H1 (cell line): Measurements from ENCODE around the gene DHFR2.

ENCODE experiments used
- POLR2A ChIP-seq, 2 experiments: IDR thresholded peaks; 1 replicate in 1 of 2; 2 replicates in 1 of 2; pipeline ENCODE4 v1.6.1; 2011; ENCODE audit warnings: low read depth in 2 of 2, low read length in 2 of 2, mild to moderate bottlenecking in 2 of 2; ENCODE audit errors: control extremely low read depth in 1 of 2
- YY1 ChIP-seq: IDR thresholded peaks from 2 replicates; pipeline ENCODE4 v1.6.1; 2011; ENCODE audit warnings: low read depth, mild to moderate bottlenecking, low read length
- ZNF274 ChIP-seq: IDR thresholded peaks from 2 replicates; pipeline ENCODE4 v1.7.0; 2012; ENCODE audit warnings: low read length, borderline replicate concordance; ENCODE audit errors: extremely low read depth
- TF ChIP-seq, protein P1 (sequence below): IDR thresholded peaks from 2 replicates; pipeline ENCODE4 v1.6.1; 2011; ENCODE audit warnings: low read length, improper control_type of control experiment
- TF ChIP-seq, protein P2 (sequence below), 3 experiments: IDR thresholded peaks; 1 replicate in 2 of 3; 2 replicates in 1 of 3; pipeline versions ENCODE4 v1.5.1 to v1.6.1; 2011; ENCODE audit warnings: low read length in 3 of 3, mild to moderate bottlenecking in 3 of 3, inconsistent platforms in 2 of 3, low read depth in 1 of 3, moderate library complexity in 1 of 3; ENCODE audit not compliant: insufficient read depth in 1 of 3; ENCODE audit errors: control extremely low read depth in 1 of 3

DNA sequence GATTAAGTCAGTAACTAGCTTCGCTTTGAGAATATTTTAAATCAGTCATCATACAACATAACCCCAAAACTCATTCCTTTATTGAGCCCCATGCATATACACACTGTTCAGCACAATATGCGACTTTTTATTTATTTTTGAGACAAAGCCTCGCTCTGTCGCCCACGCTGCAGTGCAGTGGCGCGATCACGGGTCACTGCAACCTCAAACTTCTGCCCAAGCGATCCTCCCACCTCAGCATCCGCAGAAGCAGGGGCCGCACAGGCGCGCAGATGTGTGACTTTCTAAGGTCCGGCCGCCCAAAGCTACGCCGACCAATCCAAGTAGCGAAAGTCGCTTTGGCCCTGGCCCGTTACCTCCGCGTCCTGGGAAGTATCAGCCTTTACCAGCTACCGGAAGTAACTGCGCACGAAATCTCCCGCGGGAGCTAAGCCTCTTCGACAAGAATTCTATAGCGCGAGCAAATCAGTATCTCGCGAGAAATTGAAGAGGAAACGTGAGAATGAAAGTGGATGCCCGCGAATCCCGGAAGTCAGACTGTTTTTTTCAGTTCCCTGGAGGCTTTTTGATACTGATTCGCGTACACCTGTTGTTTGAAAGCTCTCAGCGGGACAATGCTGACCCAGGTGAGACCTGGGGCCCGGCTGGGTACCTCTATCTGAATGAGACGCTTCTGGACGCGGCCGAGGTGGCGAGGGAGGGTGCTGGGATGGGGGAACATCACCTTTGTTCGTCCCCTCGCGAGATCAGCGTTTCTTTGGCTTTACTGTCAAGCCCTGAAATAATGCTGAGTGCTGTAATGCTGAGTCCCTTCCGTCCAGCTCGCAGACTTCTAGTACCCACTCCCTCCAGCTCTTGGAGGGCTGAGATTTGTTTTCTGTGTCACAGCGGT, at the start of gene DHFR2, which contains the start of gene NSUN3:
- peak; percentile 64 to 66; a peak in 2 of 3 replicates for TF ChIP-seq POLR2A (IDR thresholded peaks at IDR 0.05; ENCODE audit: control extremely low read depth in 1 of 2, low read depth in 2 of 2, low read length in 2 of 2)
- TF ChIP-seq, protein P1, sequence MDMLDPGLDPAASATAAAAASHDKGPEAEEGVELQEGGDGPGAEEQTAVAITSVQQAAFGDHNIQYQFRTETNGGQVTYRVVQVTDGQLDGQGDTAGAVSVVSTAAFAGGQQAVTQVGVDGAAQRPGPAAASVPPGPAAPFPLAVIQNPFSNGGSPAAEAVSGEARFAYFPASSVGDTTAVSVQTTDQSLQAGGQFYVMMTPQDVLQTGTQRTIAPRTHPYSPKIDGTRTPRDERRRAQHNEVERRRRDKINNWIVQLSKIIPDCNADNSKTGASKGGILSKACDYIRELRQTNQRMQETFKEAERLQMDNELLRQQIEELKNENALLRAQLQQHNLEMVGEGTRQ: no peak
- TF ChIP-seq, protein P2, sequence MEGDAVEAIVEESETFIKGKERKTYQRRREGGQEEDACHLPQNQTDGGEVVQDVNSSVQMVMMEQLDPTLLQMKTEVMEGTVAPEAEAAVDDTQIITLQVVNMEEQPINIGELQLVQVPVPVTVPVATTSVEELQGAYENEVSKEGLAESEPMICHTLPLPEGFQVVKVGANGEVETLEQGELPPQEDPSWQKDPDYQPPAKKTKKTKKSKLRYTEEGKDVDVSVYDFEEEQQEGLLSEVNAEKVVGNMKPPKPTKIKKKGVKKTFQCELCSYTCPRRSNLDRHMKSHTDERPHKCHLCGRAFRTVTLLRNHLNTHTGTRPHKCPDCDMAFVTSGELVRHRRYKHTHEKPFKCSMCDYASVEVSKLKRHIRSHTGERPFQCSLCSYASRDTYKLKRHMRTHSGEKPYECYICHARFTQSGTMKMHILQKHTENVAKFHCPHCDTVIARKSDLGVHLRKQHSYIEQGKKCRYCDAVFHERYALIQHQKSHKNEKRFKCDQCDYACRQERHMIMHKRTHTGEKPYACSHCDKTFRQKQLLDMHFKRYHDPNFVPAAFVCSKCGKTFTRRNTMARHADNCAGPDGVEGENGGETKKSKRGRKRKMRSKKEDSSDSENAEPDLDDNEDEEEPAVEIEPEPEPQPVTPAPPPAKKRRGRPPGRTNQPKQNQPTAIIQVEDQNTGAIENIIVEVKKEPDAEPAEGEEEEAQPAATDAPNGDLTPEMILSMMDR (IDR thresholded peaks at IDR 0.05; ENCODE audit: control extremely low read depth in 1 of 3, insufficient read depth in 1 of 3, low read depth in 1 of 3, low read length in 3 of 3): no peak
- no peak for TF ChIP-seq YY1
- no peak for TF ChIP-seq ZNF274
